Measurements from ENCODE around the gene PDPN.

PDPN gene

DNA sequence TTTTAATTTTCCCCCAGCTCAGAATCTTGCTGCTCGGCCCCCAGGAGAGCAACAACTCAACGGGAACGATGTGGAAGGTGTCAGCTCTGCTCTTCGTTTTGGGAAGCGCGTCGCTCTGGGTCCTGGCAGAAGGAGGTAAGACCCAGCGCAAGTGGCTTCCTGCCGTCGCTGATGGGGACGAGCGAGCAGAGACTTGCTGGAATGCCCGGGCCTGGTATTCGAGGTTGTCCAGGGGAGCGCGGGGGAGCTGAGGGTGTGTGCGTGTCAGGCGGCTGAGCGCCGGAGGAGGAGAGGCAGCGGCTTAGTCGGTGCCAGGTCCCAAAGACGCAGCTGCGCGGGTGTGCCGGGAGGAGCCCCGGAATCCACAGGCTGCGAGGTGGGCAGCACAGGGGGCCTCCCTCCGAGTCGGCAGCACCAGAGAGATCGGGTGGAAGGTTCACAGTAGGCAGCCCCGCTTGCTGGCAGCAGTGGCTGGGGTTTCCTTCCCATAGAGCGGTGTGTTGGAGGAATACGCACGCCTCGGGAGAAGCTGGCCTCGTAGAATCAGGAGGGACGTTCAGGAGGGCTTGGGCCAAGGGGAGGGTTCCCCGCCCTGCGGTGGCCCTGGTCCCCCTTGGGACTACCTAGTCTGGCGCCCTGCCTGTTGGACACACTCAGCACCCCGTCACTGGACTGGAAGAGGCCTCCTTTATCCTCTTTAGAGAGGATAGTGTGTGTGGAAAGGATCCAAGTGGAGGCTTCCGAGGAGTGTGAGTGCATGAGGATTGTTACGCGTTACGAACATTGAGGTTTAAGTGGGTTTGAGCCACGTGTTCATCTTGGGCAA, 547 bp downstream of the PDPN start:
- in situ Hi-C loops (cut with MboI; ENCODE audit: low sequenced_read_pairs, unreplicated experiment): no loop called here
- TF ChIP-seq, protein P1, sequence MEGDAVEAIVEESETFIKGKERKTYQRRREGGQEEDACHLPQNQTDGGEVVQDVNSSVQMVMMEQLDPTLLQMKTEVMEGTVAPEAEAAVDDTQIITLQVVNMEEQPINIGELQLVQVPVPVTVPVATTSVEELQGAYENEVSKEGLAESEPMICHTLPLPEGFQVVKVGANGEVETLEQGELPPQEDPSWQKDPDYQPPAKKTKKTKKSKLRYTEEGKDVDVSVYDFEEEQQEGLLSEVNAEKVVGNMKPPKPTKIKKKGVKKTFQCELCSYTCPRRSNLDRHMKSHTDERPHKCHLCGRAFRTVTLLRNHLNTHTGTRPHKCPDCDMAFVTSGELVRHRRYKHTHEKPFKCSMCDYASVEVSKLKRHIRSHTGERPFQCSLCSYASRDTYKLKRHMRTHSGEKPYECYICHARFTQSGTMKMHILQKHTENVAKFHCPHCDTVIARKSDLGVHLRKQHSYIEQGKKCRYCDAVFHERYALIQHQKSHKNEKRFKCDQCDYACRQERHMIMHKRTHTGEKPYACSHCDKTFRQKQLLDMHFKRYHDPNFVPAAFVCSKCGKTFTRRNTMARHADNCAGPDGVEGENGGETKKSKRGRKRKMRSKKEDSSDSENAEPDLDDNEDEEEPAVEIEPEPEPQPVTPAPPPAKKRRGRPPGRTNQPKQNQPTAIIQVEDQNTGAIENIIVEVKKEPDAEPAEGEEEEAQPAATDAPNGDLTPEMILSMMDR (IDR thresholded peaks at IDR 0.05; ENCODE audit: borderline replicate concordance, control extremely low read depth, extremely low read depth, insufficient read depth, missing control alignments): no peak
- DNase-seq (ENCODE audit: low spot score): no peak

DNA sequence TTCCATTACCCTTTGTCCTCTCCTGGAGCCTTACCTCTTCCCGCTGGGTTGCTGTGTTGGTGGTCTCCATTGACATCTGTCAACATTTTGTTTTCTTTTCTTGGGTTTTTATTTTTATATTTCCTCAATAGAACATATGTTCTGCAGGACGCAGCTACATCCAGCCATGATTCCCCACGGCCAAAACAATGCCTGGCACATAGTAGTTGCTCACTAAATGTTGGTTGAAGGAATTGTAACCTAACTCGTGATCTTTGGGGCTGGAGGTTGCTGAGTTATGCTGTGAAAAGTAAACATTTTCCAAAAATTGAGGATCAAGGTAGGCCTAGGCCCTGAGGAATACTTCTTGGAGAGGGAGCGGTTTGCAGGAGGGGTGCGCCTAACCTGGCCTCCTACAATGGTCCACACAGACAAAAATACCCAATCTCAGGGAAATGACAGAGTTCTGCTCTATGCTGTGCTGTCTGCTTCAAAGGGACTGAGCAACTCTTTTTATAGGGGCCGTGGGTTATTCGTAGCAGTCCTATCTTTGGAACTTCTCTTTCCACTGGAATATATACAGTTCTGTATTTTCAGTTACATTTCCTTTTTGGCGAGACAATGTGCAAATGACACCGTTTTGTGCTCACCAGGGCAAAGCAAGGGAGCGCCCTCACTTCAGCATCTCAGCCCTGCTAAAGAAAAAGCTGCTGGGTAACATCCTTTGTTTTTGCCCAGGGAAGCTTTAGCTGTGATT, 1.4 kb downstream of the PDPN start:
- in situ Hi-C loops (cut with MboI; ENCODE audit: low sequenced_read_pairs, unreplicated experiment): no loop called here
- no peak for DNase-seq (ENCODE audit: low spot score)
- TF ChIP-seq, protein P1 (IDR thresholded peaks at IDR 0.05; ENCODE audit: borderline replicate concordance, control extremely low read depth, extremely low read depth, insufficient read depth, missing control alignments): no peak

DNA sequence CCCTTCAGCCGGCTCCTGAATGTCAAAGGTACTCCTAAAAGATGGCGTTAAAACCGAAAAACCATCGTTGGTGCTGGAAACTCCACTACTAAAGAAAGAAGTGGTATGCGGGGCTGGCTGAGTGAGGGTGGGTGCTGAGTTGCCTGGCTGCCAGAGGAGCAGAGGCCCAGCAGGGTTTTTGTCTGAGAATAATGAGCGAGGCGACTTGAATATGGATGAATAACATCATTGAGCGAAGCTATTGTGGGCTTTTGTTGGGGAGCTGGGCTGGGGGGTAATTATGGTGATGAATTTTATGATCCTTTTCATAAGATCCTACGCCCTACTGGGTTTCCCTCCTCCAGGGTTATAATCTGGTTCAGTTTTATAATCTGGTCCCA, 2.0 kb downstream of the PDPN start:
- TF ChIP-seq, protein P1 (IDR thresholded peaks at IDR 0.05; ENCODE audit: borderline replicate concordance, control extremely low read depth, extremely low read depth, insufficient read depth, missing control alignments): no peak
- in situ Hi-C loops (cut with MboI; ENCODE audit: low sequenced_read_pairs, unreplicated experiment): no loop called here
- DNase-seq (ENCODE audit: low spot score): no peak

DNA sequence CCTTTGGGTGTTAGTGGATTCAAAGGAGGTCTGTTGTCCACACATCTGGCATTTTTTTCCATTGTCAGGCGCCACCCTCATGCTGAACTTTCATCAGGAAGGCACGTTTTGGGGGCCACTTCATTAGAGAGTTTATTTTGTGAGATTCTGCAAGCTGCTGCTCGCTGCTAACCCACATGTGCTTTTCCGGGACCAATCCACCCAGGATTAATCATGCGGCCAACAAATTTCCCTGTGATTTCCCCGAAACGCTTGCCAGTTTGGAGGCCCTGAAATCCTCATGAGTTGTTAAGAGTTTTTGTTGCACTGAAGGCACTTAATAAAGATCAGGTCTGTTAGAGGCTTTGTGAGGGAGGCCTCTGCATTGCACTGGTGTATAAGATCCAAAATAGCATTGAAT, 2.4 kb downstream of the PDPN start:
- in situ Hi-C loops (cut with MboI; ENCODE audit: low sequenced_read_pairs, unreplicated experiment): no loop called here
- TF ChIP-seq, protein P1 (IDR thresholded peaks at IDR 0.05; ENCODE audit: borderline replicate concordance, control extremely low read depth, extremely low read depth, insufficient read depth, missing control alignments): no peak
- DNase-seq (ENCODE audit: low spot score): no peak

DNA sequence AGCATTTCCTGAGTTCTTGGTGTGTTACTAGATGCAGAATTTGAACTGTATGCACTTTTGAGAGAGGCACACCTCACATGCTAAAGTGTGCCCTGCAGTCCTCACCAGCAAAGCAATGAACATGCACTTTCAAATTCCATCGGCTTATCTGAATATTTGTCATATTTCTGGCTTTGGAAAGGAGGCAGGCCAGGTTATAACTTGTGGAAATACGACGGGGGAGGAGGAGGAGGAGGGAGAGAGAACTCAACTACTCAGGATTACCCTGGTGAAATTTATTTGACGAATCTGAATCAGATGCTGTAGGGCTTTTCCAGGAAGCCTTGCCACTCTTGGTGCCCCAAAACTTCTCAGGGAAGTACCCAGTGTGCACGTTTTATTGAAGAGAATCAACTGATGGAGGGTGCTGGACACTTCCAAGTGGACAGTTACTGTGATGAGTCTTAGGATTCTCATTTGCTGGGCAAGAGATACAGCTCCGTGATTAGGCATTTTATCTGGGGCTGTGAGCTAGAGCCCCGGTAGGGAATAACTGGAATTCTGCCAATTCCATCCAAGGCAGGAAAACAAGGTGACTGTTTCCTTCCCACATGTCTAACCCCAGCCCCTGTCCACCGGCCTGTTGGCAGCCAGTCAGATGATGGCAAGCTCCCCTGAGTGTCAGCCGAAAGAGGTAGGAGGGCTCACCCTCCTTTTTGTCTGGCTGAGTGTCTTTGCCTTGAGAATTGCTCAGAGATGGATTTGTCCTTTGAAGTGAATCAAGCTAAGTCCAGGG, 3.8 kb downstream of the PDPN start:
- TF ChIP-seq, protein P1 (IDR thresholded peaks at IDR 0.05; ENCODE audit: borderline replicate concordance, control extremely low read depth, extremely low read depth, insufficient read depth, missing control alignments): no peak
- DNase-seq (ENCODE audit: low spot score): no peak
- in situ Hi-C loops (cut with MboI; ENCODE audit: low sequenced_read_pairs, unreplicated experiment): no loop called here
